ENCODE results near the gene BEGAIN.

The BEGAIN gene

GRCh38 chr14:100602621-100603230, 15.5 kb upstream of the BEGAIN start:
- DNase-seq (ENCODE audit: extremely low read depth in 1 of 2, low read depth in 1 of 2) = no peak

GRCh38 chr14:100601914-100602313, 14.7 kb upstream of the BEGAIN start:
- DNase-seq (ENCODE audit: extremely low read depth in 1 of 2, low read depth in 1 of 2) = no peak

- no peak for DNase-seq (ENCODE audit: extremely low read depth in 1 of 2, low read depth in 1 of 2)
Observed at GRCh38 chr14:100601064-100601463, 13.8 kb upstream of the BEGAIN start.

DNA sequence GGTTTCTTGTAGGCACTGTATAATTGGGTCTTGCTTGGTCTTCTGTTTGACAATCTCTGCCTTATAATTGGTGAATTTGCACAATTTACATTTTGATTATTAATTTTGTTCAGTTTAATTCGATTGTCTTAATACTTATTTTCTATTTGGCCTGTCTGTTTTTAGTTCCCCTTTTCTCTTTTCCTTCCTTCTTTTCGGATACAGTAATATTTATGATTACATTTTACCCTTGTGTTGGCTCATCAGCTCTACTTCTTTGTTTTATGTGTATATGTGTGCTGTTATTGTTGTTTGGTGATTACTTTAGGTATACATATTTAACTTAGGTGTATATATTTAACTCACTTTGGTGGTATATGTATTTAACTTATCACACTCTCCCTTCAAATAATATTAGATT, 12.8 kb upstream of the BEGAIN start:
- no peak for DNase-seq (ENCODE audit: extremely low read depth in 1 of 2, low read depth in 1 of 2)

GRCh38 chr14:100594625-100594951, 7.4 kb upstream of the BEGAIN start:
- DNase-seq (ENCODE audit: extremely low read depth in 1 of 2, low read depth in 1 of 2) = no peak

- no peak for DNase-seq (ENCODE audit: extremely low read depth in 1 of 2, low read depth in 1 of 2)
Observed at GRCh38 chr14:100593751-100594624, 6.8 kb upstream of the BEGAIN start.

DNA sequence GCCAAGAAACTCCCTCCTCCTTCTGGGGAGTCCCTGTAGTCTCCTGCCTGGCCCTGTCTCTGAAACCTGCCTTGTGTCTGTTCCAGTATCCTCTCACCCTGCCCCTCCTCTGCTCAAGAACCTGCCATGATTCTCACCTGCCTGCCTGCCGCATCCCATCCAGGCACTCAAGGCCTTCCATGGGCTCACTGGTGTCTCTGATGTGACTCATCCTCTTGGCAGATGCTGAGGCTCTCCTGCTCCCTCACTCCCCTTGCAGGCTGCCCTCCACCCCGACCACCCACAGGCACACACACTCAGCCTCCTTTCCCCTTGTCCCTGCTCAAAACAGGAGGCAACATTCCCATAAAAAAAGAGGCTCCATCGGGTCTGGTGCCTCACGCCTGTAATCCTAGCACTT, 5.8 kb upstream of the BEGAIN start:
- DNase-seq (ENCODE audit: extremely low read depth in 1 of 2, low read depth in 1 of 2) = no peak

DNA sequence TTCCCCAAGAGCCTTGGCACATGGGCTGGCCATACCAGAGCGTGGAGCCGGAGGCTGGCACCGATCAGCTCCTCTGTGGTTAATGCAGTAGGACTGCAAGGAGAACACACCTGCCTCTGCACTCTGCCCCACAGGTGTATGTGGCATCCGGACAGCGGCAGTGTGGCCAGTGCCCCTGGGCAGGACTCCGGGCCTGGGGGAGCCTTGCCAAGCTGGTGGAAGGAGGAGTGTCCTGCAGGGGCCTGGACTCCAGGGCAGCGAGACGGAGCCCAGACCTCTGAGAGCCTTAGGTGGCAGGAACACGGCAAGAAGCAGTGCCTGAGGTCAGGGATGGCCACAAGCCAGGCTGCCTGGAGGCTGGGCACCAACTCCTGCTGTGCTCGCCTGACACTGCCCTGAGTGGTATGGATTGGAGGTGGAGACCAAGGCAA, 5.3 kb upstream of the BEGAIN start:
- DNase-seq (ENCODE audit: extremely low read depth in 1 of 2, low read depth in 1 of 2) = no peak

DNA sequence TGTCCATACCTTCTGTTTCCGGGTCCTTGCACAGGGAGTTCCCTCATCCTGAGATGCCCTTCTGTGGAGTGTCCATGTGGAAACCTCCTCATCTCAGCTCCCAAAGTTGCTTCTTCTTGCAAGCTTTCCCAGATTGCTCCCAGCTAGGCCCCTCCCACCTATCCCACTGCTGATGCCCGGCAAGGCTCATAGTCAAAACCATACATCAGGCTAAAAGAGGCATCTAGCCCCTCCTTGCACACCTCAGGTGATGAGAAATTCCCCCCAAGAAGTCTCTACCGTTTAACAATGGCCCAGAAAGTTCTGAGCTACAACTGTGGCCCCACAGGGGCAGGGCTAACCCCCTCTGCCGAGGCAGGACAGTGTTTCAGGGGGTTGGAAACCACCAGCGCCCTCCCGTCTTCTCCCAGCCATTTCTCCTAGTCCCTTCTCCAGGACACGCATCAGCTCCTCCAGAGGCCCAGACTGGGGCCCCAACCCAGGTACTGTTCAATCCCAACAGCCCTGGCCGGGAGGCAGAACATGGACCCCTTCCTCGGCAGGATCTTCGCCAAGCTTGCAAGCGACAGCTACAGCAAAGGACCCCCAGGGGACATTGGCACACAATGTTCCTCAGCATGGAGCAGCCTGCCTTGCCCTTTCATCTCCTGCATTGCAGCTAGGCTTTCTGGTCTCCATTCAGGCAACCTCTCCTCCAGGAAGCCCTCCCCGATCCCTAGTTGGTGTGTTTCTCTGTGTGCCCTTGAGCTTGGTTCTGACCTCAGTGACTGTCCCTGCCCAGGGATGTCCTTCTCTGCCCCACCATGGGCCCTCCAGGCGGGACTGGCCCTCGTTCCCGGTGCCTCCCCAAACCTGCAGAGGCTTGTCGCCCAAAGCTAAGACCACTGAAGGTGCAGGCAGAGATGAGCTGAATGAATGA, 4.5 kb upstream of the BEGAIN start:
- no peak for DNase-seq (ENCODE audit: extremely low read depth in 1 of 2, low read depth in 1 of 2)

GRCh38 chr14:100590726-100591452, 3.7 kb upstream of the BEGAIN start:
- no peak for DNase-seq (ENCODE audit: extremely low read depth in 1 of 2, low read depth in 1 of 2)

DNA sequence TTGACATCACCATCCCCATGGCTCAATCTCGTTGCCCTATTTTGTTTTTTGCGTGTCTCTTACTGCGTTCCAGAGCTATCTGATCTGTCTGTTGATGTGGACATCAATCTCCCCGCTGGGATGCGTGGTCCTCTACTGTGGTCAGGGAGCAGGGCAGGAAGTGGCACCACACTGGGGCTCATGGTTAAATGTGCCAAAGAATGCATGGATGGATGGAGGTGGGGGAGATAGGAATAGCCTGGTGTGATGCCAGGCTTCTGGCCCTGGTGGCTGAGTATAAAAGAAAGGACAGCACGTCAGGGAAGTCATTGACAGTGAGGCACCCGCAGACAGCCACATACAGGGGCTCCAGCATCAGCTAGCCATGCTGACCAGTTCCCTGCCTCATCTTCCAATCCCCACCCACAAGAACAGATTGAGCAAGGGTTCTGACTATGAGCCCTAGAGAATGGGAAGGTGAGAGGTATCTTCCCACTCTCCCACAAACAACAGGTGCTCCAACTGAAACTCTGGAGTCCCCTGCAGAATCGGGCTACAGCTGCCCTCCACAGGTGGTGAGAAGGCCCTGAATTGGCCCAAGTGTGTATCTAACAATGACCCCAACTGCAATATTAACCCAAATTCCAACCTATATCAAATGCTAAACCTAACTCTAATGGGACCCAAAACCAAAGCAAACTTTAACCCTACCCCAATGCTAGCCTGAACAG, 2.7 kb upstream of the BEGAIN start:
- no peak for DNase-seq (ENCODE audit: extremely low read depth in 1 of 2, low read depth in 1 of 2)

GRCh38 chr14:100589071-100589759, 2.0 kb upstream of the BEGAIN start:
- DNase-seq (ENCODE audit: extremely low read depth in 1 of 2, low read depth in 1 of 2) = no peak

DNA sequence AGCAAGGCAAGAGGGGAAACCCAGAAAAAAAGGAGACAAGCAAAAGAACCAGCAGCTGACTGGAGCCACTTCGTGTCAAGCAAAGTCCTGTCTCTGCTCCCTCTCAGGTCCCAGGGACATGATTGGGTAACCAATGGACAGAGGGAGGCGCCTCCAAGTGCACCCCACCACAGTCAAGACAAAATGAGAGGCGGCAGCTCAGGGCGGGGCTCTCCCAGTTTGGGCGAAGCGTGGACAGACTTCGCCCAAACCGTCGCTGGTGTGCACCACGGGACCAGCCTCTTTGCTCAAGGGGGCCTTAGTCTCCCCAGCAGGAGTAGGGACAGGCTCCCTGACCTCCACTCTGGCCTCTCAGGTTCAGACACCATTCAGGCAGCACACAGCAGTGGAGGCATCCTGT, 1.5 kb upstream of the BEGAIN start:
- no peak for DNase-seq (ENCODE audit: extremely low read depth in 1 of 2, low read depth in 1 of 2)

GRCh38 chr14:100587763-100588411, 670 bp upstream of the BEGAIN start:
- no peak for DNase-seq (ENCODE audit: extremely low read depth in 1 of 2, low read depth in 1 of 2)

- no peak for DNase-seq (ENCODE audit: extremely low read depth in 1 of 2, low read depth in 1 of 2)
Observed at GRCh38 chr14:100586403-100587085, 673 bp downstream of the BEGAIN start.

- DNase-seq (ENCODE audit: extremely low read depth in 1 of 2, low read depth in 1 of 2) = no peak
Observed at GRCh38 chr14:100586153-100586402, 1.1 kb downstream of the BEGAIN start.

GRCh38 chr14:100585448-100586152, 1.6 kb downstream of the BEGAIN start:
- no peak for DNase-seq (ENCODE audit: extremely low read depth in 1 of 2, low read depth in 1 of 2)

Measured in activated CD8-positive, alpha-beta memory T cell treated with anti-CD3 and anti-CD28 coated beads for 1 hour (primary cell).